AG10803 (cell line): ENCODE measurements around the gene HLA-DPB1.

ENCODE experiments used
- DNase-seq: peaks from one replicate; pipeline ENCODE4 v3.0.0; 2010; ENCODE audit warnings: low read depth
- H3K4me3 ChIP-seq: 2 replicates; pipeline ENCODE4 v1.5.1; 2011; ENCODE audit warnings: mild to moderate bottlenecking, low read length, control low read depth
- CTCF ChIP-seq: conservative IDR thresholded peaks from 2 replicates; pipeline ENCODE4 v1.5.1; 2011; ENCODE audit warnings: mild to moderate bottlenecking, low read length, control low read depth, inconsistent platforms

The HLA-DPB1 gene

DNA sequence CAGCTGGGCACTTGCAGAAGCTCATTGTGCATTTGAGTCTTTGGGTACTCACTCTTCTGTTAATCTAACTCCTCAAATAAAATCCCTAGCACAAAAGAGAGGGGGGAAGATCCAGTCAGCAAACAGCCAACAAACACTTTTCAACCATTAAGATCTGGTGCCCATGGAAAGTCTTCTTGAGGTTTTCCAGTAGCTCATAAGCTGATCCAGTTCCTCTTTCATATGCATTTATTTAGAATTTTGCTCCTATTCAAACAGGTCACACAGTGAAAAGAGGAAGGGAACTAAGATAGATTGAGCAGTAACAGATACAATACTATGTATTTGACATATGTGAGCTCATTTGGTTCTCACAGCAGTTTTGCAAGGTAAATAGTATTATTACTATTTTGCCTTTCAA, 38.6 kb downstream of the HLA-DPB1 start:
- no peak for TF ChIP-seq CTCF
- H3K4me3 ChIP-seq = no peak overlapping the region
- no peak for DNase-seq

DNA sequence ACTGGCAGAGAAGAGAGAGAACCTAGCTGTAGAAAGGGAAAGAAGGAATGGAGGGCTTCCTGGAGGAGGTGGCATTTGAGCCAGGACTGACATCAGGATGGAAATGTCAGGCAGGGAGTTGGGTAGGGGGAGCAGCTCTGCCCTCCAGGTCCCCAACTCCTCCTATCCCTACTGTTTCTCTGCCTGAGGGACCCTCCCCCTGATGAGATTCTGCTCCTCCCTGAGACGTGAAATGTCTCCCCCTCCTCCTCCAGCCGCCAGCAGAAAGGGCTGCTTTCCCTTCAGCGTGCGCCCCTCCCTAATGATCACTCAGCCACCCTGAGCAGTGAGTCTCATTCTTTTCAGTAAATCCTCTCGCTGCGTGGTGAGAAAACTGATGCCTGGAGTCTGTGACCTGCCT, 40.6 kb downstream of the HLA-DPB1 start:
- H3K4me3 ChIP-seq = no peak overlapping the region
- no peak for TF ChIP-seq CTCF
- DNase-seq = no peak

GRCh38 chr6:33116841-33117711, 41.3 kb downstream of the HLA-DPB1 start:
- H3K4me3 ChIP-seq = no peak overlapping the region
- DNase-seq = no peak
- TF ChIP-seq CTCF = no peak

GRCh38 chr6:33117811-33118277, 42.1 kb downstream of the HLA-DPB1 start:
- TF ChIP-seq CTCF = no peak
- H3K4me3 ChIP-seq = no peak overlapping the region
- DNase-seq = no peak

GRCh38 chr6:33118525-33119123, 42.8 kb downstream of the HLA-DPB1 start:
- peak; percentile 47 for DNase-seq
- no peak overlapping the region for H3K4me3 ChIP-seq
- peak; percentile 77 for TF ChIP-seq CTCF

GRCh38 chr6:33120001-33120400, 44.2 kb downstream of the HLA-DPB1 start:
- DNase-seq = no peak
- H3K4me3 ChIP-seq = no peak overlapping the region
- TF ChIP-seq CTCF = no peak

DNA sequence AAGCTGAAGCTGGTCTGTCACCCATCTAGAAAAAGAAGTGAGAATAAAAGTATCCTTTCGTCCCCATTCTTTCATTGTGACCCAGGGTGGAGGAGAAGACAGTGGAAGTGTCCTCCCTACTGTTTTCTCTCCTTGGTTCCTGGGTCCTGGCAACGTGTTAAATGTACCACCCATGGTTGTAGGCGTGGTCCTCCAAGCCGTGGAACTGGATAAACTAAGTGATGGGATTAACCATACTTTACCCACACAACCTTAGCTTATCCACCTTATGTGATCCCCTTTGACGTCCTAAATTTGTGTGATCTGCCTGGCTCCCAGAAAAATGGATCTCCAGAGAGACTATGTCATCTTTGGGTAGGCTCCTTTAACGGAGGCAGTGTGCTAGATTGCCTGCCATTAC, 47.4 kb downstream of the HLA-DPB1 start:
- no peak for DNase-seq
- H3K4me3 ChIP-seq = no peak overlapping the region
- TF ChIP-seq CTCF = no peak
